ENCODE data around the gene ATP6V0C. TPM values are rescaled to one million over a fixed set of nuclear protein-coding genes. Genes with fewer than 3 reads are reported as not detected.

Gene ATP6V0C
- total RNA-seq, 1 donor from 2014 or later = 129 TPM

DNA sequence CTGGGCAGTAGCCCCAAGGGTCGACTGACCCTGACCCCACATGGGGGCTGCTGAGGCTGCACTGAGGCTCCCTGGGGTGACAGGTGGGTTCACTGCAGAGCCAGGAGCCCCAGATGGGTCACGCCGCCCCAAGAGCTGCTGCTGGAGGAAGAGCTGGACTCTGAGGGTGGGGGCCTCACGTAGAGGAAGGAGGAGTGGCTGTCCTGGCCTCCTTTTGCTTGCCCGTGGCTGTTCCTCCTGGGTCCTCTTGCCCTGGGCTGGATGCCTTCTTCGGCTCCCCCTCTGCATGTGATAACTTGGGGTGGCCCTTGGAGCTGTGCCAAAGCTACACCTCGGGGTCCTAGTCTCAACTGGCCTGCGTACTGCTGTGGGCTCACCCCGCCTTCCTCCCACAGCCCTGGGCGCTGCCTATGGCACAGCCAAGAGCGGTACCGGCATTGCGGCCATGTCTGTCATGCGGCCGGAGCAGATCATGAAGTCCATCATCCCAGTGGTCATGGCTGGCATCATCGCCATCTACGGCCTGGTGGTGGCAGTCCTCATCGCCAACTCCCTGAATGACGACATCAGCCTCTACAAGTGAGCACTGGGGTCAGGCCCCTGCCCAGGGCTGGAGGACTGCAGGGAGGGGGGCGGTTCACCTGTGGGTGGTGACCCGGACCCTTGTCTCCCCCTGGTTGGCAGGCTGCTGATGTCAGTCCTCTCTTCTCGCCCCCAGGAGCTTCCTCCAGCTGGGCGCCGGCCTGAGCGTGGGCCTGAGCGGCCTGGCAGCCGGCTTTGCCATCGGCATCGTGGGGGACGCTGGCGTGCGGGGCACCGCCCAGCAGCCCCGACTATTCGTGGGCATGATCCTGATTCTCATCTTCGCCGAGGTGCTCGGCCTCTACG, 5.3 kb downstream of the ATP6V0C start:
- DNase-seq (peak; percentile 51), ATAC-seq (ENCODE audit: poor library complexity) (no peak)
- intact Hi-C loops (cut with DNase I) = no loop called here

GRCh38 chr16:2519711-2520080, 5.9 kb downstream of the ATP6V0C start:
- intact Hi-C loops (cut with DNase I) = no loop called here
- no peak for ATAC-seq (ENCODE audit: poor library complexity)

DNA sequence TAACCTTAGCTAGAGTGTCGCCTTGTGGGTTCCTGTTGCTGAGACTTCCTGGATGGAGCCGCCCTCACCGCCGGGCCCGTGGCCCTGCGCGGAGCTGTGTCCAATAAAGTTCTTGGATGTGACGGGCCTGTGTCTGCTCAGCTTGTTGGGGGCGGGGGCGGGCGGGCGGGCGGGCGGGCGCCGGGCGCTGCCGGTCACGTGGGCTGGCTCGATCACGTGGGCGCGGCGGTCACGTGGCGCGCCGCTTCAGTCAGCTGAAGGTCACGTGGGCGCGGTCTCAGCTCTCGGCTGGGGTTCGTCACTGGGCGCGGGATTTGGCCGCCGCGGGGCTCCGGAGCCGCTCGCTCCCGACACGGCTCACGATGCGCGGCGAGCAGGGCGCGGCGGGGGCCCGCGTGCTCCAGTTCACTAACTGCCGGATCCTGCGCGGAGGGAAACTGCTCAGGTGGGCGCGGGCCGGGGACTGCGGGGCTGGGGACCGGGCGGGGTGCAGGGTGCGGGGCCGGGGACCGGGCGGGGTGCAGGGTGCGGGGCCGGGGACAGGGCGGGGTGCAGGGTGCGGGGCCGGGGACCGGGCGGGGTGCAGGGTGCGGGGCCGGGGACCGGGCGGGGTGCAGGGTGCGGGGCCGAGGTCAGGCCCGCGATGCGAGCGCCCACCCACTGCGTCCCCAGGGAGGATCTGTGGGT, 6.5 kb downstream of the ATP6V0C start, which contains the start of gene AMDHD2:
AMDHD2 (plus strand) TSS at position 275 of the 687 bp plus-strand sequence; CDS start at position 363, 88 bp downstream.
- DNase-seq = peak; percentile 96
- intact Hi-C loops (cut with DNase I) = no loop called here

More at GRCh38 chr16:2519711-2520080, 5.9 kb downstream of the ATP6V0C start:
- no peak for DNase-seq

GRCh38 chr16:2520784-2521531, 7.2 kb downstream of the ATP6V0C start:
- ATAC-seq (ENCODE audit: poor library complexity) (no peak), DNase-seq (peak; percentile 51)
- intact Hi-C loops (cut with DNase I) = no loop called here

More for the DNA sequence above, 6.5 kb downstream of the ATP6V0C start, which contains the start of gene AMDHD2:
- peak; percentile 80 for ATAC-seq (ENCODE audit: poor library complexity)

GRCh38 chr16:2523801-2524231, 10.1 kb downstream of the ATP6V0C start:
- intact Hi-C loops (cut with DNase I) = no loop called here
- no peak for ATAC-seq (ENCODE audit: poor library complexity)
- peak; percentile 16 for DNase-seq

- ATAC-seq (ENCODE audit: poor library complexity) (no peak), DNase-seq (peak; percentile 2)
- intact Hi-C loops (cut with DNase I) = no loop called here
These were observed 10.7 kb downstream of the ATP6V0C start for GRCh38 chr16:2524339-2524938.

- no peak for ATAC-seq (ENCODE audit: poor library complexity)
- intact Hi-C loops (cut with DNase I) = no loop called here
- peak; percentile 26 for DNase-seq
These were observed 12.4 kb downstream of the ATP6V0C start for GRCh38 chr16:2526135-2526534.

- DNase-seq (peak; percentile 34), ATAC-seq (ENCODE audit: poor library complexity) (no peak)
- intact Hi-C loops (cut with DNase I) = no loop called here
These were observed 13.5 kb downstream of the ATP6V0C start for GRCh38 chr16:2527071-2527783.

DNA sequence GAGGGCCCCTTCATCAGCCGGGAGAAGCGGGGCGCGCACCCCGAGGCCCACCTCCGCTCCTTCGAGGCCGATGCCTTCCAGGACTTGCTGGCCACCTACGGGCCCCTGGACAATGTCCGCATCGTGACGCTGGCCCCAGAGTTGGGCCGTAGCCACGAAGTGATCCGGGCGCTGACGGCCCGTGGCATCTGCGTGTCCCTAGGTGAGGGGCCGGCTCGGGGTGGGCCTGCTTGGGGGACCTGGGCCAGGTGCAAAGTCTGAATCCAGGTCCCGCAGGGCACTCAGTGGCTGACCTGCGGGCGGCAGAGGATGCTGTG, 14.0 kb downstream of the ATP6V0C start:
- DNase-seq (peak; percentile 31), ATAC-seq (ENCODE audit: poor library complexity) (no peak)
- intact Hi-C loops (cut with DNase I) = no loop called here

- ATAC-seq (ENCODE audit: poor library complexity) (no peak), DNase-seq (peak; percentile 30)
- intact Hi-C loops (cut with DNase I) = no loop called here
These were observed 14.7 kb downstream of the ATP6V0C start for GRCh38 chr16:2528161-2529060.

DNA sequence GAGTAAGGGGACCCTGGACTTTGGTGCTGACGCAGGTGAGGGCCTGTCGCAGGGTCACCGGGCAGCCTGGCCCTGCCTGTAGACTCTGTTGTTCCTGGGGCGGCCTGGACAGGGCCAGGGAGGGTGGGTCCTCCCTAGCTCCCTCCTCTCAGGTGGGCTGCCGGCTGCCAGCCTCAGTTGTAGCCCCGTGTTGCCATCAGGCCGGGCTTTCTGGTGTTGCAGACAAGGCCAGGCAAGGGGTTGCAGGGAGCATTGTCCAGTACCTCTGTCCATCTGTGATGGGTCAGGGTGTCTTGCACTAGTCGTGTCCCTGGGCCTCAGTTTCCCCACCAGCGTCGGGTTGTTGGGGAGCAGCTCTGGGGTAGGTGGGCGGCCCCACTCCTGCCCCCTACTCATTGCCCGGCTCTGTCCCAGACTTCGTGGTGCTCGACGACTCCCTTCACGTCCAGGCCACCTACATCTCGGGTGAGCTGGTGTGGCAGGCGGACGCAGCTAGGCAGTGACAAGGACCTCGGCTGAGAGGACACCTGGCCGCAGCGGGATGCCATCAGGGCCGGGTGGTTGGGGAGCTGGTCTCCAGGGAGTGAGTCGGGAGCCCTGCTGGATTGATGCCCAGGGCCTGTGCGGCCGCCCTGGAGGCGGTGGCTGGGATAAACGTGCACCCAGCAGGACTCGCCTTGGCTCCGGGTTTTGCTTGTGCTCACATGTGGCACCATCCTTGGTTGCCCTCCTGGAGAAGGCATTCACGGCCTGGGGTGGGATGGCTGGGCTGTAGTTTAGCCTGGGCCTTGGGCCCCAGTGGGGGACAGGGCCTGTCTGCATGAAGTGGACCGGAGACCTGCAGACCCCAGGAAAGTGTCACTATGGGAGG, 15.5 kb downstream of the ATP6V0C start:
- intact Hi-C loops (cut with DNase I) = no loop called here
- ATAC-seq (ENCODE audit: poor library complexity) = no peak
- peak; percentile 44 for DNase-seq

GRCh38 chr16:2529961-2530628, 16.3 kb downstream of the ATP6V0C start:
- intact Hi-C loops (cut with DNase I) = no loop called here
- ATAC-seq (ENCODE audit: poor library complexity) (no peak), DNase-seq (peak; percentile 39)

- intact Hi-C loops (cut with DNase I) = no loop called here
- ATAC-seq (ENCODE audit: poor library complexity) = no peak
- DNase-seq = no peak
These were observed 17.0 kb downstream of the ATP6V0C start for GRCh38 chr16:2530629-2531318.

GRCh38 chr16:2531371-2531695, 17.6 kb downstream of the ATP6V0C start, which contains the start of gene CEMP1:
Gene CEMP1, minus strand, starts transcription at chr16:2531408. Its CDS starts 335 bp downstream, at chr16:2531073.
- intact Hi-C loops (cut with DNase I) = no loop called here
- ATAC-seq (ENCODE audit: poor library complexity) = no peak
- DNase-seq = no peak
